ENCODE data around the gene CD38.

GRCh38 chr4:15765910-15766697 lies 12.0 kb upstream of the CD38 start:
- TF ChIP-seq POLR2A (IDR thresholded peaks at IDR 0.05) (no peak), CTCF (IDR thresholded peaks at IDR 0.05) (no peak)
